Endodermal cell (in vitro differentiated cells): ENCODE results near the gene IFT122. TPM values are rescaled to one million over a fixed set of nuclear protein-coding genes. Genes with fewer than 3 reads are reported as not detected.

Experiments
- DNase-seq: peaks from one replicate; pipeline ENCODE4 v3.0.0-alpha.2; 2017
- H3K27ac ChIP-seq: 2 replicates; pipeline ENCODE4 v1.5.1; 2013; ENCODE audit warnings: mild to moderate bottlenecking, low read depth, low read length, moderate library complexity
- H3K27me3 ChIP-seq: 2 replicates; pipeline ENCODE4 v1.6.1; 2013; ENCODE audit warnings: mild to moderate bottlenecking, low read length, moderate library complexity; ENCODE audit not compliant: insufficient read depth, control insufficient read depth, poor library complexity, severe bottlenecking
- H3K36me3 ChIP-seq: 2 replicates; pipeline ENCODE4 v1.7.0; 2013; ENCODE audit warnings: mild to moderate bottlenecking, low read length, moderate library complexity; ENCODE audit not compliant: control insufficient read depth, insufficient read depth
- H3K4me1 ChIP-seq: one replicate; pipeline ENCODE4 v1.7.0; 2013; ENCODE audit warnings: low read length; ENCODE audit not compliant: control insufficient read depth, insufficient read depth
- H3K4me3 ChIP-seq: 2 replicates; pipeline ENCODE4 v1.5.1; 2013; ENCODE audit warnings: mild to moderate bottlenecking, low read length, moderate library complexity
- H3K9ac ChIP-seq: 2 replicates; pipeline ENCODE4 v1.6.1; 2013; ENCODE audit warnings: mild to moderate bottlenecking, low read length, moderate library complexity; ENCODE audit not compliant: poor library complexity, severe bottlenecking; ENCODE audit errors: extremely low read depth
- H3K9me3 ChIP-seq: 2 replicates; pipeline ENCODE4 v1.6.1; 2013; ENCODE audit warnings: mild to moderate bottlenecking, low read length, moderate library complexity; ENCODE audit not compliant: control insufficient read depth
- H3K27ac Mint-ChIP-seq: 2 replicates; pipeline ENCODE4 v1.8.0; 2020; ENCODE audit warnings: mixed read lengths
- H3K27me3 Mint-ChIP-seq: 2 replicates; pipeline ENCODE4 v1.8.0; 2021; ENCODE audit warnings: mild to moderate bottlenecking, mixed read lengths; ENCODE audit not compliant: insufficient read depth
- H3K36me3 Mint-ChIP-seq: 2 replicates; pipeline ENCODE4 v1.8.0; 2020; ENCODE audit warnings: low read depth, mixed read lengths
- H3K4me1 Mint-ChIP-seq: 2 replicates; pipeline ENCODE4 v1.8.0; 2020; ENCODE audit warnings: mixed read lengths
- H3K4me3 Mint-ChIP-seq: 2 replicates; pipeline ENCODE4 v1.8.0; 2020; ENCODE audit warnings: mild to moderate bottlenecking, moderate library complexity, mixed read lengths
- H3K9me3 Mint-ChIP-seq: 2 replicates; pipeline ENCODE4 v1.8.0; 2020; ENCODE audit warnings: mild to moderate bottlenecking, mixed read lengths
- WGBS, 2 experiments: methylation state at CpG; one replicate each; pipeline versions ENCODE4 v1.1.5 to v1.1.7; 2013; ENCODE audit warnings: missing lambda C conversion rate in 2 of 2, mixed read lengths in 1 of 2; ENCODE audit not compliant: insufficient coverage in 1 of 2, insufficient read length in 1 of 2; 5-methylcytosine and 5-hydroxymethylcytosine counted together
- total RNA-seq, 2 donors: library from RNA; stranded (reverse); fragmentation: NEBNext Ultra II Directional in 1 of 2; extraction: Animal tissue kit (Norgen Biotek cat#: 25700) in 1 of 2; gene quantifications; 2 replicates in 1 of 2; 3 replicates in 1 of 2; pipeline ENCODE4 v1.2.1, GENCODE V29; 2021
- TF ChIP-seq, protein P1 (sequence below): fragments of 200-600 bp; sonication (generic); conservative IDR thresholded peaks from 2 replicates; pipeline ENCODE4 v1.5.0; 2021; ENCODE audit warnings: antibody characterized with exemption, mild to moderate bottlenecking

Gene IFT122
- total RNA-seq, 2 donors from 2014 or later = 36.0 to 46.6 TPM

DNA sequence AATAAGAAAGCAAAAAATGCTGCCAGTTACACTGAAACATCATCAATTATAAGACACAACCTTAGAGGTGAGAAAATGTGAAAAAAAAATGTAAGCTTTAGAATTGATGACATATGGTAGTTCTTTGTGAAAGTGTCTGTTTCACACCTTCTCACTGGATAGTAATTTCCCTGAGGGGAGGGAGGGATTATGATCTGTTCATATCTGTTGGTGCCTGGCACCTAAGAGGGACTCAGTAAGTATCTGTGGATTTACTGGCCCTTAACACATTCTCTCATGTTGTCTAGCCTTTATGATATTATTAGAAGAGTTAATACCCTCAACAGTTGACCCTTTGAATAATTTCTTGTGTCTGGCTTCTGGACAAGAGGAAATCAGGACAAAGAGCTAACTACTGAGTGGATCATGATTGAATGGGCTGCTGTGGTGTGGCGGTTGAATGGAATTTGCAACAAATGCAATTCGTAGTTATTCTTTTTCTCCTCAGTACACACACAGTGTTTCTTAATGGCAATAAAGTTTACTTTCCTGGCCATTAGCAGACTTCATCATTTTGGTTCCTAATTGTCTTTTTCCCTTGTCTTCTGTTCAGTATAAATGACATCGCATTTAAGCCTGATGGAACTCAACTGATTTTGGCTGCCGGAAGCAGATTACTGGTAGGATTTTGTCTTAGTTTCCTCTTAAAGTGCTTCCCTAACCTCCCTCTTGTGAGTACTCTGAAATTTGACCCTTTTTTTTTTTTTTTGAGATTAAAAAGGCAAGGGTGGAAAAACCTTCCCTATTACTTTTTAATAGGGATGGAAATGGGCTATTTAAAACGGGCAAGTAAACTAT is 9.5 kb downstream of the IFT122 start:
- Histone ChIP-seq H3K4me1 (peaks cover 23% of the 10 kb centered on the region), H3K27me3 (no peaks in the 10 kb centered on the region), H3K4me3 (no peak overlapping the region), H3K36me3 (peaks cover 14% of the 10 kb centered on the region), H3K9ac (no peak overlapping the region), H3K27ac (peak overlapping the region; percentile 85), H3K9me3 (no peaks in the 10 kb centered on the region)
- Mint-ChIP-seq H3K4me1 (peaks cover 68% of the 10 kb centered on the region), H3K27ac (peak overlapping the region; percentile 30), H3K9me3 (no peaks in the 10 kb centered on the region), H3K4me3 (no peak overlapping the region), H3K36me3 (peaks cover 9% of the 10 kb centered on the region), H3K27me3 (no peaks in the 10 kb centered on the region)
- TF ChIP-seq, protein P1, sequence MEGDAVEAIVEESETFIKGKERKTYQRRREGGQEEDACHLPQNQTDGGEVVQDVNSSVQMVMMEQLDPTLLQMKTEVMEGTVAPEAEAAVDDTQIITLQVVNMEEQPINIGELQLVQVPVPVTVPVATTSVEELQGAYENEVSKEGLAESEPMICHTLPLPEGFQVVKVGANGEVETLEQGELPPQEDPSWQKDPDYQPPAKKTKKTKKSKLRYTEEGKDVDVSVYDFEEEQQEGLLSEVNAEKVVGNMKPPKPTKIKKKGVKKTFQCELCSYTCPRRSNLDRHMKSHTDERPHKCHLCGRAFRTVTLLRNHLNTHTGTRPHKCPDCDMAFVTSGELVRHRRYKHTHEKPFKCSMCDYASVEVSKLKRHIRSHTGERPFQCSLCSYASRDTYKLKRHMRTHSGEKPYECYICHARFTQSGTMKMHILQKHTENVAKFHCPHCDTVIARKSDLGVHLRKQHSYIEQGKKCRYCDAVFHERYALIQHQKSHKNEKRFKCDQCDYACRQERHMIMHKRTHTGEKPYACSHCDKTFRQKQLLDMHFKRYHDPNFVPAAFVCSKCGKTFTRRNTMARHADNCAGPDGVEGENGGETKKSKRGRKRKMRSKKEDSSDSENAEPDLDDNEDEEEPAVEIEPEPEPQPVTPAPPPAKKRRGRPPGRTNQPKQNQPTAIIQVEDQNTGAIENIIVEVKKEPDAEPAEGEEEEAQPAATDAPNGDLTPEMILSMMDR = no peak
- DNase-seq = no peak
- 83 to 85% methylated on average over 4 to 5 of the region's 5 CpGs for WGBS, 2 experiments

DNA sequence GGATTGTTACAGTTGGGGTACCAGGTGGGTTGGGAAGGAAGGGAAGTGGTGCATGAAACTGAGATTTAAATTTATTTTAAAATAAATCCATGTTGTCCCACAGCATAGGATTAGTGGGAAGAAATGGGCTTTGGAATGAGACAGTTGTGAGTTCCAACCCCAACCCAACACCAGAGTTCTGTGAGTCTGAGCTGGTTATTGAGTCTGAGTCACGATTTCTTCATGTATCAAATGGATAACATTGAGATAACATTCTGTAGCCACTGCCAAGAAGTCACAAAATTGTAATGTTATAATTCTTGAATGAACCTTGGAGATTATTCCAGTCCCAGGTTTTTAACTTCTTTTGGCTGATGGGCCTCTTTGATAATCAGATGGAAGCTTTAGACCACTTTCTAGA is 13.7 kb downstream of the IFT122 start:
- TF ChIP-seq, protein P1 = no peak
- Mint-ChIP-seq H3K9me3 (no peaks in the 10 kb centered on the region), H3K27me3 (no peaks in the 10 kb centered on the region), H3K4me3 (no peak overlapping the region), H3K27ac (no peak overlapping the region), H3K36me3 (peaks cover 25% of the 10 kb centered on the region), H3K4me1 (peaks cover 44% of the 10 kb centered on the region)
- Histone ChIP-seq H3K9ac (no peak overlapping the region), H3K4me3 (no peak overlapping the region), H3K27me3 (no peaks in the 10 kb centered on the region), H3K4me1 (peaks cover 10% of the 10 kb centered on the region), H3K9me3 (no peaks in the 10 kb centered on the region), H3K36me3 (peaks cover 20% of the 10 kb centered on the region), H3K27ac (no peak overlapping the region)
- no peak for DNase-seq
- WGBS, 2 experiments = 91% methylated on average over 1 of the region's 1 CpG; no CpG with 5 or more reads in 1 of the 2 experiments

DNA sequence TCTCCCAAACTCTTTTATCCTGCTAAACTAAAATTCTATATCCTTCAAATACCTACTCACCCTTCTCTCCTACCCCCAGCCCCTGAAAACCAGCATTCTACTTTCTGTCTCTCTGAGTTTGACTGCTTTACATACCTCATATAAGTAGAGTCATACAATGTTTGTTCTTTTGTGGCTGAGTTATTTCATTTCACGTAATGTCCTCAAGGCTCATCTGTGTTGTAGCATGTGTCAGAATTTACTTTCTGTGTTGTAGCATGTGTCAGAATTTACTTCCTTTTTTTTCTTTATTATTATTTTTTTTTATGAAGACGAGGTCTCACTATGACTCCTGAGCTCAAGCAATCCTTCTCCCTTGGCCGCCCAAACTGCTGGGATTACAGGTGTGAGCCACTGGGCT is 20.1 kb downstream of the IFT122 start:
- no peak overlapping the region for H3K27ac Mint-ChIP-seq
- H3K4me1 ChIP-seq = peaks cover 5% of the 10 kb centered on the region
- no peaks in the 10 kb centered on the region for H3K27me3 Mint-ChIP-seq

More for the DNA sequence above, 20.1 kb downstream of the IFT122 start:
- 95% methylated on average over 2 of the region's 3 CpGs; no CpG with 5 or more reads in 1 of the 2 experiments for WGBS, 2 experiments
- no peak overlapping the region for H3K4me3 ChIP-seq
- Mint-ChIP-seq H3K36me3 (peaks cover 36% of the 10 kb centered on the region), H3K4me3 (no peak overlapping the region), H3K9me3 (no peaks in the 10 kb centered on the region), H3K4me1 (peaks cover 11% of the 10 kb centered on the region)
- no peaks in the 10 kb centered on the region for H3K27me3 ChIP-seq
- TF ChIP-seq, protein P1 = no peak
- no peak for DNase-seq
- H3K36me3 ChIP-seq = peaks cover 17% of the 10 kb centered on the region
- H3K27ac ChIP-seq = no peak overlapping the region
- H3K9me3 ChIP-seq = no peaks in the 10 kb centered on the region
- no peak overlapping the region for H3K9ac ChIP-seq
